22Rv1 (cell line): ENCODE results near the gene KCNA10.

ENCODE experiments used
- ZFX ChIP-seq: fragments of 450-650 bp; IDR thresholded peaks from 2 replicates; pipeline ENCODE4 v1.6.1; 2017; ENCODE audit warnings: antibody characterized with exemption, borderline replicate concordance
- TF ChIP-seq, protein P1 (sequence below): fragments of 450-650 bp; IDR thresholded peaks from 2 replicates; pipeline ENCODE4 v1.5.1; 2017; ENCODE audit warnings: mild to moderate bottlenecking

DNA sequence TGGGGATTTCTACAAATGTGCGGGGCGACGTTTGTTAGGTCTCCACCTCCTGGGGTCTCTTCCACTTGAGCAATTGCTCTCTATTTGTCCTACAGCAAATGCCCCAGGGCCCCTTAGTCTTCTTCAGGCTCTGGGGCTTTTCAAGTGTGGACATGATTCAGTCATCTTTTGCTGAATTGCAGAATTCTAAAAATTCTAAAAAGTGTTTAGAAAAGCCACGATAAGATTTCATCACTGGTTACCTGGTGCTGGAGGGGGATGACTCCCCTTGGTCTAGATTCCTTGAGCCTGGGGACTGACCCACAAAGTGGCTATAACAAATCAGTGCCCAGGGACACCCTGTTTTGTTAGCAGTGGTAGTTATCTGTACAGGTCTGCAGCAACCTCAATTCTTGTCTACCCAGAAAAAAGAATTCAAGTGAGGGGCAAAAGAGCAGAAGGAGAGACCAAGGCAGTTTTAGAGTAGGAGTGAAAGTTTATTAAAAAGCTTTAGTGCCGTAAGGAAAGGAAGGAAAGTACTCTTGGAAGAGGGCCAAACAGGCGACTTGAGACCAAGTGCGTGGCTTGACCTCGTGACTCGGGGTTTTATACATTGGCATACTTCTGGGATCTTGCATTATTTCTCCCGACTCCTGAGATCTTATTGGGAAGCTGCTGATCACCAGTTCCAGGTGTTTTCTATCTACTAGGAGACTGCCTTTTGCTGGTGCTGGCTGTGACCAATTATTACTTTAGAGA lies 42.8 kb downstream of the KCNA10 start:
- TF ChIP-seq, protein P1, sequence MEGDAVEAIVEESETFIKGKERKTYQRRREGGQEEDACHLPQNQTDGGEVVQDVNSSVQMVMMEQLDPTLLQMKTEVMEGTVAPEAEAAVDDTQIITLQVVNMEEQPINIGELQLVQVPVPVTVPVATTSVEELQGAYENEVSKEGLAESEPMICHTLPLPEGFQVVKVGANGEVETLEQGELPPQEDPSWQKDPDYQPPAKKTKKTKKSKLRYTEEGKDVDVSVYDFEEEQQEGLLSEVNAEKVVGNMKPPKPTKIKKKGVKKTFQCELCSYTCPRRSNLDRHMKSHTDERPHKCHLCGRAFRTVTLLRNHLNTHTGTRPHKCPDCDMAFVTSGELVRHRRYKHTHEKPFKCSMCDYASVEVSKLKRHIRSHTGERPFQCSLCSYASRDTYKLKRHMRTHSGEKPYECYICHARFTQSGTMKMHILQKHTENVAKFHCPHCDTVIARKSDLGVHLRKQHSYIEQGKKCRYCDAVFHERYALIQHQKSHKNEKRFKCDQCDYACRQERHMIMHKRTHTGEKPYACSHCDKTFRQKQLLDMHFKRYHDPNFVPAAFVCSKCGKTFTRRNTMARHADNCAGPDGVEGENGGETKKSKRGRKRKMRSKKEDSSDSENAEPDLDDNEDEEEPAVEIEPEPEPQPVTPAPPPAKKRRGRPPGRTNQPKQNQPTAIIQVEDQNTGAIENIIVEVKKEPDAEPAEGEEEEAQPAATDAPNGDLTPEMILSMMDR: no peak
- TF ChIP-seq ZFX: no peak
